IPS DF 6.9 (cell line): ENCODE measurements around the gene SH2D6.
"Not testable (repeated sequence)": the region's sequence is repeated elsewhere in the genome, so short reads cannot be mapped to it uniquely, and the experiment has no call there.

Source experiments
- DNase-seq: peaks from one replicate; pipeline ENCODE4 v3.0.0-alpha.2; 2013; ENCODE audit warnings: low read depth, low spot score
- H3K27ac ChIP-seq: one replicate; pipeline ENCODE4 v1.5.1; 2013; ENCODE audit warnings: low read length, control low read depth
- H3K27me3 ChIP-seq: 2 replicates; pipeline ENCODE4 v1.6.1; 2013; ENCODE audit warnings: mild to moderate bottlenecking, low read length; ENCODE audit not compliant: control insufficient read depth, insufficient read depth
- H3K36me3 ChIP-seq: 2 replicates; pipeline ENCODE4 v1.6.1; 2013; ENCODE audit warnings: low read length; ENCODE audit not compliant: control insufficient read depth, insufficient read depth
- H3K4me1 ChIP-seq: 2 replicates; pipeline ENCODE4 v1.6.1; 2013; ENCODE audit warnings: low read length; ENCODE audit not compliant: control insufficient read depth, insufficient read depth
- H3K4me3 ChIP-seq: 2 replicates; pipeline ENCODE4 v1.5.1; 2013; ENCODE audit warnings: mild to moderate bottlenecking, low read length
- H3K9me3 ChIP-seq: 2 replicates; pipeline ENCODE4 v1.6.1; 2013; ENCODE audit warnings: low read length, inconsistent platforms; ENCODE audit not compliant: control insufficient read depth, insufficient read depth
- WGBS: extraction: QIAGEN DNeasy Blood & Tissue Kit; methylation state at CpG from one replicate; pipeline ENCODE4 v1.1.7; 2013; ENCODE audit warnings: mixed read lengths, missing lambda C conversion rate; ENCODE audit not compliant: insufficient read length, insufficient coverage; 5-methylcytosine and 5-hydroxymethylcytosine counted together

The SH2D6 gene

DNA sequence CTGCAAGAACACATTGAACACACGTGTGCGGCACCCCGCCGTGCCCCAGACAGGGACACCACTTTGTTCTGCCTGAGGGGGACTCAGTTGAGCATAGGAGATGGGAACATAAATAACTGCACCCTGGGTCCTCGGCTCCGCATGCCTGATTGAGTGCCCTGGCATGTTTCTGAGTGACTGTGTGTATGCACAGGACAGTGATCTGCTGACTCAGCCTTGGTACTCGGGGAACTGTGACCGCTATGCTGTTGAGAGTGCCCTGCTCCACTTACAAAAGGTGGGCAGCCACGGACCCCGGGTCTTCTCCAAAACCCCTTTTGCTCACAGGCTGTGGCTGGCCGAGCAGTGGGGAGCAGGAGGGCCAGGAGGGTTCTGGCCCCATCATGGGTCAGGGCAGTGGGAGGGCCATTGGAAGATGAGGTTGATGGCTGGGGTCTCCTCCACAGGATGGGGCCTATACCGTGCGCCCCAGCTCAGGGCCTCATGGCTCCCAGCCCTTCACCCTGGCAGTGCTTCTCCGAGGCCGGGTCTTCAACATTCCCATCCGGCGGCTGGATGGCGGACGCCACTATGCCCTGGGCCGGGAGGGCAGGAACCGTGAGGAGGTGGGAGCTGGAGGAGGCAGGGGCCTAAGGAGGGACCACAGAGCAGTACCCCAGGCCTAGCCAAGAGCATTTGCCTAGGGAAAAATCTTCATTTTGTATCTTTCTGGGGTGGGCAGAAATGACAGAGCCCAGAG lies 16.9 kb downstream of the SH2D6 start:
- peaks cover 12% of the 10 kb centered on the region for H3K4me1 ChIP-seq

DNA sequence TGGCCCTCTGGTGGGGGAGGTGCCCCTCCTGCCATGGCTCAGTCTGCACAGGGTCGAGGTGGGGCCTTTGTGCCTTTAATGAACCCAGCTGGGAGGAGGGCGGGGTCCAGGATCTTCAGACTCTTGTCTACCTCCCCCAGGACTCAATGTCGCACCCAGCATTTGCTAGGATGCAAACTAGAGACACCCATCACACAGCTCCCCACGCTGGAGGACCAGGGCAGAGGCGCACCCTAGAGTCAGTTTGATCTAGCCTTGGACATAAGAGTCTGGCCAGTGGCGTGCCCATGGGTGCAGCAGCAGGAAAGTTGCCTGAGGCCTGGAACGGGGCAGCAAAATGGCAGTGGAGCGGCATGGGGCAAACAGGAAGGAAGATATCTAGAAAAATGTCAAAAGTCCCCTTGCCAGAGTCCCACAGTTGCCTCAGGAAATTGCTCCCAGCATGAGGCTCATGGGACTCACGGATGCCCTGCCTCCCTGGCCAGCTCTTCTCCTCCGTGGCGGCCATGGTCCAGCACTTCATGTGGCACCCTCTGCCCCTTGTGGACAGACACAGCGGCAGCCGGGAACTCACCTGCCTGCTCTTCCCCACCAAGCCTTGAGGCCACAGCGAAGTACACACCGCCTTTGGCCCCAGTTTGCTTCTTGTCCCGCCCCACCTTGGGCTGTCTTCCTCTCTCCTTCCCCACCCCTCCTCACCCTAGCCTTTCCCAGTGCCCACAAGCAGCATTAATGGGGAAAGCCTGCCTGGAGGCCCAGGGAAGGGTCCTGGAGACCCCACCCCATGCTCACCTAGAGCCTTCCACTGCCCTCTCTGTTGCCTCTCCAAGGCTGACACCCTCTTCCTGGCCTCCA lies 17.7 kb downstream of the SH2D6 start:
- H3K27me3 ChIP-seq, result no peaks in the 10 kb centered on the region
- H3K4me1 ChIP-seq, result peaks cover 11% of the 10 kb centered on the region
- H3K9me3 ChIP-seq, result no peaks in the 10 kb centered on the region
- H3K27ac ChIP-seq, result no peak overlapping the region
- no peak overlapping the region for H3K4me3 ChIP-seq
- no peaks in the 10 kb centered on the region for H3K36me3 ChIP-seq
- WGBS, result no CpG with 5 or more reads among the region's 16 CpGs
- DNase-seq, result no peak

More for the DNA sequence above, 16.9 kb downstream of the SH2D6 start:
- no peak overlapping the region for H3K4me3 ChIP-seq
- H3K27me3 ChIP-seq, result no peaks in the 10 kb centered on the region
- no peaks in the 10 kb centered on the region for H3K9me3 ChIP-seq
- DNase-seq, result no peak
- no CpG with 5 or more reads among the region's 21 CpGs for WGBS
- H3K36me3 ChIP-seq, result no peaks in the 10 kb centered on the region
- no peak overlapping the region for H3K27ac ChIP-seq

DNA sequence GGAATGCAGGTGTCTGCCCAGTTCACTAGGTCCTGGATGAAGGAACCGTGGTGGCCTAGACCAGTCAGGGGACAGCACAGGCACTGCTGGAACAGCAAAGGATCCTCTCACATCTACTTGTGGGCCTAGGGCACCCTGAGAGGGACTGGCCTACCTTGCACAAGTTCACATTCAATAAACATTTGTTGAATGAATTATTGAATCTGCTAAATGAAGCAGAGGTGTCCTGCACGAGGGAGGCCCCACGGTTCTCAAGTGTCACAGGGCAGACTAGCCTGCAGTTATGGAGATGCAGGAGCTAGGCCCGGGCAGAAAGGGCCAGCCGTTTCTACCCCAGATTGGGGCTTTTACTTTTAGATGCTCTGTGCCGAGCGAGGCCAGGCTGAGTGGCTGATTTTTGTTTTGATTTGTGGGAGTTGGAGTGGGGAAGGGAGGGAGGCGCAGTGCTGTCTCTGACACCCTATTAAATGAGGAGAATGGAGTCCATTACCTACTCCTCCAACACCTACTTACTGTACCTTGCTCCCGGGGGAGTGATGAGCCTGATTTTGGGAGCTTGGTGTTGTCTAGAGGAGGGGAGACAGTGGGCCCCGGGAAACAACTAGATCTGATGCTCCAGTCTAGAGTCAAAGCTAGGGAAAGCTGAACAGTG lies 18.4 kb downstream of the SH2D6 start:
- Histone ChIP-seq H3K9me3 (no peaks in the 10 kb centered on the region), H3K27ac (no peak overlapping the region), H3K27me3 (no peaks in the 10 kb centered on the region), H3K36me3 (no peaks in the 10 kb centered on the region), H3K4me1 (peaks cover 11% of the 10 kb centered on the region), H3K4me3 (no peak overlapping the region)
- no peak for DNase-seq
- WGBS, result no CpG with 5 or more reads among the region's 10 CpGs

DNA sequence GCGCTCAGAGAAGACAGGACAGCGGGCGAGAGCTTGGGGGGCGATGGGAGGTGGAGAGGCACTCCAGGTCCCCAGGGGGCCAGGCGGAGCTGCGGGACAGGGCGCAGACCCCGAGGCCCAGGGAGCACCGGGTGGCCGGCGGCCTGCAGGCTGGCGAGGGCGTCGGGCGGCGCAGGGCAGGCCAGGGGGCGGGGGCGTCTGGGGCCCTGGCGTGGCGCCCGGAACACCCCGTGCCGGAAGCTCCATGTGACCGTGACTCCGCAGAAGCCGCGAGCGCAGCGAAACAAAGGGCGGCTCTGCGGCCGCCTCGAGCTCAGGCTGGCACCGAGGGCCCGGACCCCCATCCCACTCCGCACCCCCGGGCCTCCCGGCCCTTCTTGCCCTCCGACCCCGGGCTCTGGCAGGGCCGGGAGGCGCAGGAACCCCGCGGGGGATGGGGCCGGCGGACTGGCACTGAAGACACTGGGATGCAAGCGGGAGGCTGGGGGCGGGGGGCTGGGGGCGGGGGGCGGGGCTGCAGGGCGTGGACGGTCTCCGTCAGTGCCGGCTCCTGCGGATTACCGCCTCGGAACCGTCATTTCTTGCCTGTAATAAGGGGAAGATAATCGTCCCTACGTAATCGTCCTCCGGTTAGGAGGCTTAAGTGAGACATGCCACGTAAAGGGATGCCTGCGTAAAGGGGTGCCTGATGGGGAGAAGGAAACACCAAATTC lies 19.1 kb downstream of the SH2D6 start:
- Histone ChIP-seq H3K4me1 (peaks cover 11% of the 10 kb centered on the region), H3K4me3 (peak overlapping the region; percentile 24; the same call in 1 of the 2 replicates), H3K27ac (no peak overlapping the region), H3K36me3 (no peaks in the 10 kb centered on the region), H3K27me3 (no peaks in the 10 kb centered on the region), H3K9me3 (no peaks in the 10 kb centered on the region)
- WGBS, result no CpG with 5 or more reads among the region's 64 CpGs
- DNase-seq, result no peak

DNA sequence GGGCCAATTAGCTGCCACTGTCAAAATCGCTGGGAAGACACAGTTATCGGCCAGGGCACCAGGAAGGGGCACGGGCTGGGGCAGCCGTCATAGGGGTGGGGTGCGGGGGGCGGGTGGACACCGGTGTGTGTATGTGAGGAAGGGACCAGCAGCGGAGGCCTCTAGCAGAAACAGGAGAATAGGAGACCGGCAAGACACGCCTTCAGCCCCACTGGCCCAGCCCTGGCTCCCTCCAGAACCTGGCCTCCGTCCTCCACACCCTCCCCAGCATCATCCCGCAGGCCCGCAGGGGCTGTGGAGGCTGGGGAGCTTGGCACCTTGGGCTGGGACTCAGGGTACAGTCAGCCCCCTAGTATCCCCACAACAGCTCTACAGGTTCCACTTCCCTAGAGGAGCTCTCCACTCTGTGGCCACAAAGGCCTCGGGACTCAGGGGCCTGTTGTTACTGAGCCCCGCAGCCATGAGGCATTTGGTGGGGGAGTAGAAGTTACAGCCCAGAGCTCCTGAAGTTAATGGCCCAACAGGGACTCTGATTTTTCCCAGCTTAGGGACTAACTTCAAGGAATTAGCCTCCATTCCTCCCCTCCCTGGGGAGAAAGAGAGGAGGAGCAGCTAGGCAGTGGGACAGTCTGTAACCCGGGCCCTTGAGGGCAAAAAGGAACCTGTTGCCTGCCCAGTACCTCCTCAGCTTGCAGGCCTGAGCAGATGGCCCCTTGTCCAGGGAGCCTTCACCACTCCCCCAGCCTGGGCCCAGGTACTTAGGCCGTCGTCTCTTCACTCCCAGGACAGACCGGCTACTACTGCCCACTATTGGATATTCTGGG lies 19.9 kb downstream of the SH2D6 start:
- Histone ChIP-seq H3K36me3 (no peaks in the 10 kb centered on the region), H3K9me3 (no peaks in the 10 kb centered on the region), H3K27me3 (no peaks in the 10 kb centered on the region), H3K4me1 (peaks cover 11% of the 10 kb centered on the region), H3K27ac (no peak overlapping the region), H3K4me3 (no peak overlapping the region; the same call in 1 of the 2 replicates)
- no CpG with 5 or more reads among the region's 19 CpGs for WGBS
- DNase-seq, result no peak

DNA sequence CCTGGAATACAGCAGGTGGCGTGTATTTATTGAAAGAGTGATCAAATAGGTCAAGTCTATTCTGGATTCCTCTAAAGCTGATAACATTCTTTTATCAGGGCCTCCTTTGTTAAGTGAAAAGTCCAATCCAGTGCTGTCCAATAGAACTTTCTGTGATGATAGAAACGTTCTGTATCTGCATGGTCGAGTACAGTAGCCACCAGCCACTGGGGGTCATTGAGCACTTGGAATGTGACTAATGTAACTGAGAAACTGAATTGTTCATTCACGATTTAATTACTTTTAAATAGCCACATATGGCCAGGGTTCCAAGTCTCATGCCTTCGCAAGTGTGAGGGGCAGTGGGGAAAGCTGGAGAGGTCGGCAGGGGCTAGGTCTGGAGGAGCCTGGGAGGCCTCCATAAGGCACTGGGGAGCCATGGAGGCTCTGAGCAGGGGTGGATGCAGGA lies 20.5 kb downstream of the SH2D6 start:
- no peak for DNase-seq
- H3K4me1 ChIP-seq, result peaks cover 8% of the 10 kb centered on the region; the same call in 1 of the 2 replicates
- no peak overlapping the region for H3K4me3 ChIP-seq
- H3K27ac ChIP-seq, result no peak overlapping the region
- H3K9me3 ChIP-seq, result no peaks in the 10 kb centered on the region
- no CpG with 5 or more reads among the region's 6 CpGs for WGBS
- H3K36me3 ChIP-seq, result no peaks in the 10 kb centered on the region
- no peaks in the 10 kb centered on the region for H3K27me3 ChIP-seq

DNA sequence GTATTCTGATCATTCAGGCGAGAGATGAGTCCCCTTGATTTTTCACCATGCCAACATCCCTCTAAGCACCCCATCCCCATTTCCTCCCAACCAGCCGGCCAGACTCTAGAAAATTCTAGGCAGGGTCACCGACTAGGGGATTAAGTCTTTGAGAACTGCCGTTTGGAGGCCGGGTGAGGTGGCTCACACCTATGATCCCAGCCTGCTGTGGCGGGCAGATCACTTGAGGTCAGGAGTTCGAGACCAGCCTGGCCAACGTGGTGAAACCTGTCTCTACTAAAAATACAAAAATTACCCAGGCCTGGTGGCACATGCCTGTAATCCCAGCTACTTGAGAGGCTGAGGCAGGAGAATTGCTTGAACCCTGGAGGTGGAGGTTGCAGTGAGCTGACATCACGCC lies 21.1 kb downstream of the SH2D6 start:
- not testable (repeated sequence) for H3K27ac ChIP-seq, H3K4me1 ChIP-seq, H3K9me3 ChIP-seq, H3K4me3 ChIP-seq, H3K36me3 ChIP-seq, DNase-seq, H3K27me3 ChIP-seq
- WGBS, result no CpG with 5 or more reads among the region's 9 CpGs

DNA sequence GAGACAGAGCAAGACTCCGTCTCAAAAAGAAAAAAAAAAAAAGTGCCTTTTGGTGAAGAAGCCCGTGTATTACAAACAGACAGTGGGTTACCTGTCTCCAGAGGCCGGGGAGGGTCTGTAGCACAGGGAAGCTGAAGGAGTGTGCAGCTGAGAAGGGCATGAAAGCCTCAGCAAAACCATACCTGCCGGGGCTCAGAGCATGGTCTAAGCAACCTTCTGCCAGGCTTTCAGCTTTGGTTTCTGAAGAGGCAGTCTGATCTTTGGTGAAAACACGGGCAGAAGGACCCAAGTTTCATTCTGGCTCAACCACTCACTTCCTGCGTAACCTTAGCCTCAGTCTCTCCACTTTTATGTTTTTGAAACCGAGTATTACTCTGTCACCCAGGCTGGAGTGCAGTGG lies 21.5 kb downstream of the SH2D6 start:
- WGBS, result no CpG with 5 or more reads among the region's 7 CpGs
- Histone ChIP-seq H3K27ac (no peak overlapping the region), H3K4me1 (peaks cover 8% of the 10 kb centered on the region; the same call in 1 of the 2 replicates), H3K4me3 (no peak overlapping the region), H3K36me3 (no peaks in the 10 kb centered on the region), H3K27me3 (no peaks in the 10 kb centered on the region), H3K9me3 (no peaks in the 10 kb centered on the region)
- DNase-seq, result no peak

DNA sequence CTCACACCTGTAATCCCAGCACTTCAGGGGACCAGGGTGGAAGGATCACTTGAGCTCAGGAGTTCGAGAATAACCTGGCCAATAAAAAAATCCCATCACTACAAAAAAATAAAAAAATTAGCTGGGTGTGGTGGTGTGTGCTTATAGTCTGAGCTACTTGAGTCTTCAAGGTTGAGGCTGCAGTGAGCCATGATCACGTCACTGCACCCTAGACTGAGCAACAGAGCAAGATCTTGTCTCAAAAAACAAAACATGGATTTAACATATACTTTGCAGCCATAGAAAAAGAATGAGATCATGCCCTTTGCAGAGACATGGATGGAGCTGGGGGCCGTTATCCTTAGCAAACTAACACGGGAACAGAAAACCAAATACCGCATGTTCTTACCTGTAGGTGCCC lies 22.2 kb downstream of the SH2D6 start:
- peaks cover 8% of the 10 kb centered on the region; the same call in 1 of the 2 replicates for H3K4me1 ChIP-seq
- H3K36me3 ChIP-seq, result no peaks in the 10 kb centered on the region
- no peak overlapping the region for H3K4me3 ChIP-seq
- no peak for DNase-seq
- no peaks in the 10 kb centered on the region for H3K27me3 ChIP-seq
- H3K27ac ChIP-seq, result no peak overlapping the region
- H3K9me3 ChIP-seq, result no peaks in the 10 kb centered on the region
- WGBS, result no CpG with 5 or more reads among the region's 5 CpGs
